ENCODE data around the gene GABRA4.

The GABRA4 gene

DNA sequence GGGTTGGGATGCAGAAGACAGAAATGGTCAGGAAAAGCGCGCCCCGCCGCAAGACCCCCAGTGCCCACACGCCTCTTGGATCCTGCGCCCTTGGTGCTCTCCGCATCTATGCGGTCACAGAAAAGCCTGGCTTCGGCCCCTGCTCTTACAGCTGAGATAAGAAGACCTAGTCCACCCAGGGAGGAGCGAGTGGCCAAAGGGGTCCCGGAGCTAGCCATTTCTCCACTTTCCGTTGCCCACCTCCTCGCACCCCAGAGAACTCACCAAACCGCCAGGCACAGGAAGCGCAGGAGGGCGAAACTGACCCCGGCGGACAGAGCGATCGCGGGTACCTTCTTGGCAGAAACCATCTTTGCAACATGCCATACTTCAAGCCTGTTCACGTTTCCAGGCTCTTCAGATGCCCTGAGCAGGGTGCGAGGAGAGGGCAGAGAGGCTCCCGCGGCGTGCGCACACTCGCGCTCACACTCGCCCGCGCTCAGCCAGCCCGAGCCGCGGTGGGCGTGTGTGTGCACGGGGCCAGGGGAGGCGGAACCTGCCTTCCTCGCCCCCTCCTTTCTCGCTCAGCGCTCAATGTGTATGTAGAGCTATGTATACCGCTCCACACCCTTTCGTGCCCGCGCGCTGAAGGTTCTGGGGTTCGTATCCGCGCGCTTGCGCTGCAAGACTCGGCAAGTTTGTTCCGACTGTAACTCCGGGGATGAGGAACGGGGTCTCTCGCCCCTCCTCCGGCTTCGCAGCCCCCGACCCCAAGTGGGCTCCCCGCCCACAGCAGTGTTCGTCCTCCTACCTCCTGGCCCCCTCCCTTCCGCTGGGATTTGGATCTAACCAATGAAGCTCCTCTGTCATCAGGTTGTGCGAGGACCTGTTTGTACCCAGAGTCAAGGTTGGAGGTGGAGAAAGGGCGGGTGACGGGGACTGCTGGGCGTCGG, at the start of gene GABRA4:
Gene GABRA4, minus strand, starts transcription at position 507 of the 932 bp plus-strand sequence. Its CDS starts 157 bp downstream, at position 350.
- DNase-seq (ENCODE audit: low spot score): no peak

DNA sequence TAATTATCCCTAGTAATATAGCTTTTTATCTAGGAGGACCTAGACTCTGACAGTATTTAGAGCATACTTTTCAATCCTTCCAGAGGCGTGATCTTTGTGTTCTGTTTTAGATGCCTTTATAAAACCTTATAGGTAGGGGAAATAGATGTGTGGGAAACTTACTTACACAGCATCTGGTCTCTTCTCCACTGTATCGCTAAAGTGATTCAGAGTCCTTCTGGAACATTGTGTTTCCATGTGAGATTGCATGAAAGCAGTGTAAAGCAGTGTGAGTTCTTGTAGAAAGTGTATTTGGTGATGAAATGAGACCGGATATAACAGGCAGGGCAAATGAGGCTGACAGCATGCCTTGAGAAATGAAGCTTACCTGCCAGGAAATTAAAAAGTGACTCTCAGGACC, 47.4 kb upstream of the GABRA4 start:
- no peak for DNase-seq (ENCODE audit: low spot score)

DNA sequence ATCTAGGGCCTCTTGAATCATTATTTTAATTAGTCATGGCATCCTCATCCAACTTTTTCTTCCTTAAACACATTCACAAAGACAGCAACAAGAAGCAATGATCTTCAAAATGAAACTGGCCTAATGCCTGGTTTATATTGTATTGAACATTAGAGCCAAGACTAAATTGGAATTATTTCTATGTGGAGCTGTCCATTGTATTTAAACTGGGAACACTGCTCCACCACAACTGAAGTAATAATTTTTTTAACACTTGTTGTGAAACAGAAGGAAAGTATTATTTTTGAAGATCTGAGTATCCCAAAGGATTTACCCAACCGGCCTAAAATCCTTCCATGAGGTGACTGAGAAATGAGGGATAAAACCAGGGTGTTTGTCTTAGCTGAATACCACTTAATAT, 44.9 kb upstream of the GABRA4 start:
- DNase-seq (ENCODE audit: low spot score): no peak

DNA sequence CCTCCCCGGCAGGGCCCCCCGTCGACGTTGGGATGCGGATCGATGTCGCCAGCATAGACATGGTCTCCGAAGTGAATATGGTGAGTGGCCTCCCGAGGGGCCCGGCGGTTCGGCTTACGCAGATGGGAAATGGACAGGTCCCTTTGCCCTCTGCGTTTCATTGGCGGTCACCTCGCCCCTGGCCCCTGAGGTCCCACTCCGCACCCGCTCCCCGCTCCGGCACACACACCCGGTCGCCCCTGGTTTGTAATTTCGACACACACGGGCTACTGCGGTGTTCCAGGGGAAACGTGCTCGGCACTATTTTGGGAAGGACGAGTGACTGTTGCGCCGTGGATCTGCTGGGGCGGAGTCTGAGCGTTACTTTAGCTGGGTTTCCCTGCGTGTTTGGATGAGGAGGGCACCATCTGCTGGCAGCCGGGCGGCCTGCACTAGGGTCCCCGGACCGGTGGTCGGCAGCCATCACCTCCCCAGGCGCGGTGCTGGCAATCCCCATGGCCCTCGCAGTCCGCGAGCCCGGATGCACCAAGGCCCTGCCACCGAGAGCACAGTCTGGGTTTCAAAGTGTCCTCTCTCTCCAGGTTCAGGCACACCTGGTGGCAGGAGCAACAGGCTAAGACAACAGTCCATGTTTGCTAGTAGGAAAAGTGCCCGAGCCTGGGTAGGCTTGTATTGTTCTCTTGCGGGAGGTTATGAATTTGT, 39.2 kb upstream of the GABRA4 start:
- peak; percentile 47 for DNase-seq (ENCODE audit: low spot score)

- peak; percentile 28 for DNase-seq (ENCODE audit: low spot score)
These were observed 38.5 kb upstream of the GABRA4 start for GRCh38 chr4:47031751-47032404.

- DNase-seq (ENCODE audit: low spot score): peak; percentile 70
These were observed 37.8 kb upstream of the GABRA4 start, which contains the start of gene GABRB1 for GRCh38 chr4:47031011-47031678. Gene GABRB1, plus strand, starts transcription at chr4:47031567.

DNA sequence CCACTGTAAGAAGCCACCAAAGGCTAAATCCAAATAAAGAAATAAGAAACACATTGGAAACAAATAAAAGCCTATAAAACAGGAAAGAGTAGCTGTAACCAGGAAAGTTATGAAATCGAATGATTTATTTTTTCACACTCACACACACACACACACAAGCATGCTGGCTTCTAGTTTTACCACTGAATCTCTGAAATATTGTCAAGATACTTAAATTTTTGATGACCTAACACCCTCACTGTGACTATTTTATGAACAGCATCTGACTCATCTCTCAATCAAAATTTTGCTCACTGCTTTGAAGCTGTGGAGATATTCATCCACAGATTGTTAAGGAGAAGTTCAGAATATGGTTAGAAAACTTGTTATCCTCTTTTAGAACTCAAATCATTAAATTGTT, 24.1 kb upstream of the GABRA4 start:
- no peak for DNase-seq (ENCODE audit: low spot score)

GRCh38 chr4:47017081-47017480, 23.7 kb upstream of the GABRA4 start:
- DNase-seq (ENCODE audit: low spot score): no peak

- DNase-seq (ENCODE audit: low spot score): no peak
These were observed 20.0 kb upstream of the GABRA4 start for GRCh38 chr4:47013373-47013772.

GRCh38 chr4:47012676-47013075, 19.3 kb upstream of the GABRA4 start:
- no peak for DNase-seq (ENCODE audit: low spot score)

- no peak for DNase-seq (ENCODE audit: low spot score)
These were observed 17.6 kb upstream of the GABRA4 start for GRCh38 chr4:47010912-47011446.

DNA sequence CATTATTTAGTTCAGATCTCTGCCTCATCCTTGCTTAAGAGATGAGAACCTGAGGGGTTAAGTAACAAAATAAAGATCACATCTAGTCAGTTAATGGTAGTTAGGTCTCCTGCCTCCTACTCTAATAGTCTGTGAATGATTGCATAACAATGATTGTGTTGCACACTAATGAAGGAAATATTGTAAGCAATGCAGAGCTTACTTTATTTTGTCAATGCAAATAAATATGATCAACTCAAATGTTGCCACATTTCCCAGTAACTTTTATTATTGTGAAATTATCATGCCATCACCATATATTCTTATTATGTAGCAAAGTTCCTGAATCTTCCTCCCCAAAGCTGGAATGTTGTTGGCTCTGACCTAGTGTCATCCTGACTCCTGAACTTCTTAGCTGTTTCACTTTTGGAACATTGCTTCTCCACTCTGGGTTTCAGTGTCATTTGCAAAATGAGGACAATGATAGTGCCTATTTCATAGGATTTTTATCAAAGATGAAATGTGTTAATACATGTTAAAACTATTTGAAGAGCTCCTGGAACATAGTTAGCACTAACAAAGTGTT, 17.0 kb upstream of the GABRA4 start:
- no peak for DNase-seq (ENCODE audit: low spot score)

- no peak for DNase-seq (ENCODE audit: low spot score)
These were observed 9.2 kb upstream of the GABRA4 start for GRCh38 chr4:47002580-47002979.

DNA sequence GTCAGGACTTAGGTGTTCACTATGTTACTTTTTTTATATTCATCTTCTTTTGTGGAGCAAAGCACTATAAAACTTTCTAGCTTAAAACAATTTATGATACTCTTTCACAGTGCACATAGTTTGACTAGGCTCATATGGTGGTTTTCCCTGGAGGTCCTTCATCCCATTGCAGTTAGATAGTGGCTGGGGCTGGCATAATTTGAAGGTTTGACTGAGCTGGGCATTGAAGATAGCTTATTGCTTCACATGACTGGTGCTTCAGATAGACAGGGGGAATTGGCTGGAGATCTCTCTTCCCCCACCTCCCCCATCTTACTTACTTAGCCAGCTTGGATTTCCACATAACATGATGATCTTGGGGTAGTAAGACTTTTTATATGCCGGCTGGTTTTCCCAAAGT, 7.0 kb upstream of the GABRA4 start:
- DNase-seq (ENCODE audit: low spot score): no peak

DNA sequence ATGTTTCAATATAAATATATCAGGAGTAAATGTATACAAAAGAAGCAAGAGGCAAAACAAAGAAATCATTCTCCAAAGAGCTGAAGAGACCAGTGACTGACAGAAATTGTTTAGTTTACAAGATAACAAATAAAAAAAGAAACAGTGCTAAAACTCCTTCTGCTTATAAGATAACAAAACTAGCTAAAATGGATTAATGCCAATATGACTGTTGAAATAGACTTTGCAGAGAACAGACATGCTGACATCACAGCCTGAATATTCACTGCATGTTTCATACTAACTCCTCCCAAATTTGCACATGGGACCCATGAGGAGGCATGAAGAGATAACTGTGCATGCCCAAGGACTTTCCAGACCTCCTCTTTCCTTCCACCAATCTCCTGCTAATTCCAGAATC, 6.2 kb upstream of the GABRA4 start:
- no peak for DNase-seq (ENCODE audit: low spot score)

- no peak for DNase-seq (ENCODE audit: low spot score)
These were observed 625 bp upstream of the GABRA4 start for GRCh38 chr4:46994007-46994405.

DNA sequence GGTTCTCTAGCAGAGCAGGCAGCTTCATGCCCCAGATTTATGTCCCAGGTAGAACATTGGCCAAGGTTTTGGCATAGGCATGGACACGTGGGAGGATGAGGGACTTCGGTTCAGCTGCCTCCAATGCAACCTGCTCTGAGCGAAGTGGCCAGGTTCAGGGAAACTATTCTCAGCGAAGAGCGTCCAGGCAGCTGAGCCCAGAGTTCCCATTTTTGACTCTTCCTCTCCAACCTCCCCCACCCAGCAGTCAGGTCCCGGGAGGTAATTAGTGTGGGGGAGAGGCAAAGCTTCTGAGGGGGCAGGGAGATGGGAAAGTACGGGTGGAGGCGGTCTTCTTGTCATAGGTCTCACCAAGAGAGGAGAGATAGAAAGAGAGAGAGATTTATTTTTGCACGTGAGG, 1.0 kb downstream of the GABRA4 start:
- DNase-seq (ENCODE audit: low spot score): no peak

GRCh38 chr4:46986922-46987638, 6.3 kb downstream of the GABRA4 start:
- DNase-seq (ENCODE audit: low spot score): no peak

- DNase-seq (ENCODE audit: low spot score): no peak
These were observed 8.6 kb downstream of the GABRA4 start for GRCh38 chr4:46984781-46985180.

- no peak for DNase-seq (ENCODE audit: low spot score)
These were observed 12.5 kb downstream of the GABRA4 start for GRCh38 chr4:46980851-46981250.

DNA sequence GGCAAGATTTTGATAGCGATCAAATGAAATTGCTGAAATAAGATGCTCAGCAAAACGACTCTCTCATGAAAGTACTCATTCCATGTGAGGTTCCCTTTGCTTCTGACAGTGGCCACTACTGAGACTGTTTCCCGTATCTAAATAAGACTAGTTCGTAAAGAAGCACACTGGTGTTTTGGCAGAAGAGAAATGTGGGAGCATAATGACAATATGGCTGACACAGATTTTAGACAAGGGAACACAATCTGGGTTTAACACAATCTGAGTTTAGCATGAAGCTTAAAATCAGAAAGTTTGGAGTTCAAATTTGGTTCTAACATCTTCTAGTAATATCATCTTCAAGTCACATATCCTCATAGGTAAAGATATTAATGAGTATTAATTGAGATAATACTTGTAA, 13.7 kb downstream of the GABRA4 start:
- DNase-seq (ENCODE audit: low spot score): no peak

All from pons (tissue), 1 donor.